ENCODE measurements around the gene COL26A1.

Gene COL26A1

DNA sequence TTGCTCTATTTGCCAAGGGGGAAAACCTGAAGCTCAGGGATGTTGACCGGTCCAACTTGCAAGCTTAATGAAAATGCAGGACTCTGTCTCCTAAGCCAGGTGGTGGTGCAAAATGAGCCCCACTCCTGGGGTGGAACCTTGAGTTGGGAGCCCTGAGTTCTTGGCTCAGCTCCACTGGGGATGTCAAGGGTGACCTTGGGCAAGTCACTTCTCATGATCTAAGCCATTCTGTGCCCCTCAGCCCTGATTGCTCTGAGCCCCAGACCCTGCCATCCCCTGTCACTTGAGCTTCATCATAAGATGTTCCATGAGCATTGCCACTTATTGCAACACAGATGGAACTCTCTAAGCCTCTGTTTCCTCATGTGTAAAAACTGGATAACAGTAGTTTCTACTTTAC, 232.6 kb downstream of the COL26A1 start:
- no peak overlapping the region for H3K18ac ChIP-seq (ENCODE audit: low read length)
- no peaks in the 10 kb centered on the region for H3K79me1 ChIP-seq (ENCODE audit: low read depth, low read length)
- H2BK12ac ChIP-seq (ENCODE audit: low read length) = no peak overlapping the region
- H2BK15ac ChIP-seq (ENCODE audit: low read length) = no peak overlapping the region
- H3K23ac ChIP-seq (ENCODE audit: low read depth, low read length, poor library complexity) = no peak overlapping the region
- H3K14ac ChIP-seq (ENCODE audit: low read length) = no peak overlapping the region
- no peaks in the 10 kb centered on the region for H3K36me3 ChIP-seq (replicated peaks in 1 of 2; ENCODE audit: control insufficient read depth in 2 of 2, insufficient read depth in 2 of 2, low read length in 2 of 2)
- H3K4me1 ChIP-seq (ENCODE audit: control insufficient read depth in 2 of 2, insufficient read depth in 1 of 2, low read depth in 1 of 2, low read length in 2 of 2) = no peaks in the 10 kb centered on the region
- no peak overlapping the region for H4K91ac ChIP-seq (ENCODE audit: low read depth, low read length, poor library complexity)
- H2BK5ac ChIP-seq (ENCODE audit: low read length) = no peak overlapping the region
- no peak overlapping the region for H3K27ac ChIP-seq (replicated peaks; ENCODE audit: low read length)
- no peak overlapping the region for H3K9ac ChIP-seq (ENCODE audit: low read depth, low read length, poor library complexity)
- peaks cover 0 to 3% (median 1%) of the 10 kb centered on the region in 3 experiments for H3K27me3 ChIP-seq (ENCODE audit: control insufficient read depth in 3 of 3, insufficient read depth in 3 of 3, low read depth in 1 of 3, low read length in 3 of 3)
- no peak overlapping the region for H2AK5ac ChIP-seq (ENCODE audit: low read depth, low read length)
- no CpG with 5 or more reads among the region's 1 CpG for WGBS, 2 donors (ENCODE audit: extremely low coverage in 2 of 2, insufficient read length in 2 of 2, insufficient replicate concordance in 1 of 2)
- no peak overlapping the region for H2AFZ ChIP-seq (ENCODE audit: low read length)
- H3K9me3 ChIP-seq (replicated peaks in 1 of 2; ENCODE audit: control insufficient read depth in 2 of 2, insufficient read depth in 1 of 2, low read depth in 1 of 2, low read length in 2 of 2) = no peaks in the 10 kb centered on the region
- no peak for DNase-seq (ENCODE audit: low spot score)
- H3K4me2 ChIP-seq (ENCODE audit: insufficient read depth, low read length, poor library complexity, severe bottlenecking) = no peak overlapping the region
- H3K4ac ChIP-seq (ENCODE audit: low read length) = no peak overlapping the region
- H4K8ac ChIP-seq (ENCODE audit: low read depth, low read length) = no peak overlapping the region
- H3K4me3 ChIP-seq (ENCODE audit: low read length in 2 of 2) = no peak overlapping the region
- no peak overlapping the region for H2BK120ac ChIP-seq (ENCODE audit: low read depth, low read length)

DNA sequence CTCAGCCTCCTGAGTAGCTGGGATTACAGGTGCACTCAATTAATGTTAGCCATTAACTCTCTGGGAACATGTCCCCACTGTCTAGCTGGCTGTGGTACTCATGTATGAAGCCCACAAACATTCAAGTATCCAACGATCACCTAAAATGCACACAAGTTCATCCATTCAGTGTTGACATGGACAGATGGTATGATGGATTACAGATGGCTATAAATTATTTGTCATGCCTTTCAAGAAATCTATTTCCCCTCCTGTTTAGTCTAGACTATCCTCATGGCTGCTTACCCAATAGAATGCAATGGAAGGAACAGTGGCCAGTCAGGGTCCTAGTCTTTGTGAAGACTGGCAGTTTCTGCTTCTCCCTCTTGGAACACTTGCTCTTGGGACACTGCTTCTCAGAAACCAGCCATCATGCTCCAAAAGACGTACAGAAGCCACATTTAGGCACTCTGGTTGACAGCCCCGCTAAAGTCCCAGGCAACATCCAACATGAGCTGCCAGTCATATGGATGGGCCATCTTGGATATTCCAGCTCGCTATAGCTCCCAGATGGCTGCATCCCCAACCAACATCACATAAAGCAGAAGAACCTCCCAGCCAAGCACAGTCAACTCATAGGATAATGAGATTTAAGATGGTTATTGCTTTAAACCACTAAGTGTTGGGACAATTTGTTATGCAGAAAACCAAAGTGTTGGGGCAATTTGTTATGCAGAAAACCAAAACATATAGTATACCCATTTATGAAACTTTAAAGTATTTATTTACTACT, 233.3 kb downstream of the COL26A1 start:
- no peak for DNase-seq (ENCODE audit: low spot score)
- no peak overlapping the region for H2BK15ac ChIP-seq (ENCODE audit: low read length)
- H2BK120ac ChIP-seq (ENCODE audit: low read depth, low read length) = no peak overlapping the region
- no peak overlapping the region for H3K4ac ChIP-seq (ENCODE audit: low read length)
- H4K91ac ChIP-seq (ENCODE audit: low read depth, low read length, poor library complexity) = no peak overlapping the region
- no peak overlapping the region for H2BK12ac ChIP-seq (ENCODE audit: low read length)
- H2AK5ac ChIP-seq (ENCODE audit: low read depth, low read length) = no peak overlapping the region
- H3K36me3 ChIP-seq (replicated peaks in 1 of 2; ENCODE audit: control insufficient read depth in 2 of 2, insufficient read depth in 2 of 2, low read length in 2 of 2) = no peaks in the 10 kb centered on the region
- H3K9ac ChIP-seq (ENCODE audit: low read depth, low read length, poor library complexity) = no peak overlapping the region
- H3K79me1 ChIP-seq (ENCODE audit: low read depth, low read length) = no peaks in the 10 kb centered on the region
- peaks cover 0 to 9% (median 1%) of the 10 kb centered on the region in 3 experiments for H3K27me3 ChIP-seq (ENCODE audit: control insufficient read depth in 3 of 3, insufficient read depth in 3 of 3, low read depth in 1 of 3, low read length in 3 of 3)
- no peaks in the 10 kb centered on the region for H3K4me1 ChIP-seq (ENCODE audit: control insufficient read depth in 2 of 2, insufficient read depth in 1 of 2, low read depth in 1 of 2, low read length in 2 of 2)
- H3K27ac ChIP-seq (replicated peaks; ENCODE audit: low read length) = no peak overlapping the region
- H3K4me3 ChIP-seq (ENCODE audit: low read length in 2 of 2) = no peak overlapping the region
- H3K4me2 ChIP-seq (ENCODE audit: insufficient read depth, low read length, poor library complexity, severe bottlenecking) = no peak overlapping the region
- no peak overlapping the region for H2BK5ac ChIP-seq (ENCODE audit: low read length)
- H4K8ac ChIP-seq (ENCODE audit: low read depth, low read length) = no peak overlapping the region
- H3K23ac ChIP-seq (ENCODE audit: low read depth, low read length, poor library complexity) = no peak overlapping the region
- H3K9me3 ChIP-seq (replicated peaks in 1 of 2; ENCODE audit: control insufficient read depth in 2 of 2, insufficient read depth in 1 of 2, low read depth in 1 of 2, low read length in 2 of 2) = no peaks in the 10 kb centered on the region
- no peak overlapping the region for H2AFZ ChIP-seq (ENCODE audit: low read length)
- no peak overlapping the region for H3K18ac ChIP-seq (ENCODE audit: low read length)
- no peak overlapping the region for H3K14ac ChIP-seq (ENCODE audit: low read length)
- no CpG with 5 or more reads among the region's 4 CpGs for WGBS, 2 donors (ENCODE audit: extremely low coverage in 2 of 2, insufficient read length in 2 of 2, insufficient replicate concordance in 1 of 2)

- Histone ChIP-seq H3K4me1 (ENCODE audit: control insufficient read depth in 2 of 2, insufficient read depth in 1 of 2, low read depth in 1 of 2, low read length in 2 of 2) (no peaks in the 10 kb centered on the region), H3K9ac (ENCODE audit: low read depth, low read length, poor library complexity) (no peak overlapping the region), H3K36me3 (replicated peaks in 1 of 2; ENCODE audit: control insufficient read depth in 2 of 2, insufficient read depth in 2 of 2, low read length in 2 of 2) (no peaks in the 10 kb centered on the region), H2BK120ac (ENCODE audit: low read depth, low read length) (no peak overlapping the region), H3K4me2 (ENCODE audit: insufficient read depth, low read length, poor library complexity, severe bottlenecking) (no peak overlapping the region), H3K18ac (ENCODE audit: low read length) (no peak overlapping the region), H2AK5ac (ENCODE audit: low read depth, low read length) (no peak overlapping the region), H2BK12ac (ENCODE audit: low read length) (no peak overlapping the region), H3K23ac (ENCODE audit: low read depth, low read length, poor library complexity) (no peak overlapping the region), H3K27me3 (ENCODE audit: control insufficient read depth in 3 of 3, insufficient read depth in 3 of 3, low read depth in 1 of 3, low read length in 3 of 3) (peaks cover 0 to 17% (median 1%) of the 10 kb centered on the region in 3 experiments), H2BK15ac (ENCODE audit: low read length) (no peak overlapping the region), H2BK5ac (ENCODE audit: low read length) (no peak overlapping the region), H4K91ac (ENCODE audit: low read depth, low read length, poor library complexity) (no peak overlapping the region), H2AFZ (ENCODE audit: low read length) (no peak overlapping the region), H3K9me3 (replicated peaks in 1 of 2; ENCODE audit: control insufficient read depth in 2 of 2, insufficient read depth in 1 of 2, low read depth in 1 of 2, low read length in 2 of 2) (no peaks in the 10 kb centered on the region), H3K14ac (ENCODE audit: low read length) (no peak overlapping the region), H4K8ac (ENCODE audit: low read depth, low read length) (no peak overlapping the region), H3K79me1 (ENCODE audit: low read depth, low read length) (no peaks in the 10 kb centered on the region), H3K4me3 (ENCODE audit: low read length in 2 of 2) (no peak overlapping the region), H3K4ac (ENCODE audit: low read length) (no peak overlapping the region), H3K27ac (replicated peaks; ENCODE audit: low read length) (no peak overlapping the region)
- no CpG with 5 or more reads among the region's 1 CpG for WGBS, 2 donors (ENCODE audit: extremely low coverage in 2 of 2, insufficient read length in 2 of 2, insufficient replicate concordance in 1 of 2)
- DNase-seq (ENCODE audit: low spot score) = no peak
Measured at GRCh38 chr7:101596898-101597297, 234.2 kb downstream of the COL26A1 start.

GRCh38 chr7:101597941-101598340, 235.3 kb downstream of the COL26A1 start:
- peak overlapping the region; percentile 84 for H2AK5ac ChIP-seq (ENCODE audit: low read depth, low read length)
- H3K23ac ChIP-seq (ENCODE audit: low read depth, low read length, poor library complexity) = no peak overlapping the region
- no peak overlapping the region for H3K14ac ChIP-seq (ENCODE audit: low read length)
- no CpG with 5 or more reads among the region's 6 CpGs for WGBS, 2 donors (ENCODE audit: extremely low coverage in 2 of 2, insufficient read length in 2 of 2, insufficient replicate concordance in 1 of 2)
- no peak overlapping the region for H2BK12ac ChIP-seq (ENCODE audit: low read length)
- H3K4me3 ChIP-seq (ENCODE audit: low read length in 2 of 2) = no peak overlapping the region
- H2AFZ ChIP-seq (ENCODE audit: low read length) = no peak overlapping the region
- no peak overlapping the region for H3K4ac ChIP-seq (ENCODE audit: low read length)
- no peak overlapping the region for H4K91ac ChIP-seq (ENCODE audit: low read depth, low read length, poor library complexity)
- no peak overlapping the region for H3K27ac ChIP-seq (replicated peaks; ENCODE audit: low read length)
- DNase-seq (ENCODE audit: low spot score) = no peak
- H3K9ac ChIP-seq (ENCODE audit: low read depth, low read length, poor library complexity) = no peak overlapping the region
- H2BK15ac ChIP-seq (ENCODE audit: low read length) = no peak overlapping the region
- no peak overlapping the region for H3K4me2 ChIP-seq (ENCODE audit: insufficient read depth, low read length, poor library complexity, severe bottlenecking)
- no peak overlapping the region for H4K8ac ChIP-seq (ENCODE audit: low read depth, low read length)
- no peak overlapping the region for H2BK120ac ChIP-seq (ENCODE audit: low read depth, low read length)
- H3K36me3 ChIP-seq (replicated peaks in 1 of 2; ENCODE audit: control insufficient read depth in 2 of 2, insufficient read depth in 2 of 2, low read length in 2 of 2) = no peaks in the 10 kb centered on the region
- no peak overlapping the region for H2BK5ac ChIP-seq (ENCODE audit: low read length)
- no peak overlapping the region for H3K18ac ChIP-seq (ENCODE audit: low read length)
- H3K4me1 ChIP-seq (ENCODE audit: control insufficient read depth in 2 of 2, insufficient read depth in 1 of 2, low read depth in 1 of 2, low read length in 2 of 2) = peaks cover 0 to 4% of the 10 kb centered on the region in 2 donors
- no peaks in the 10 kb centered on the region for H3K79me1 ChIP-seq (ENCODE audit: low read depth, low read length)
- H3K27me3 ChIP-seq (ENCODE audit: control insufficient read depth in 3 of 3, insufficient read depth in 3 of 3, low read depth in 1 of 3, low read length in 3 of 3) = peaks cover 0 to 17% (median 0%) of the 10 kb centered on the region in 3 experiments
- no peaks in the 10 kb centered on the region for H3K9me3 ChIP-seq (replicated peaks in 1 of 2; ENCODE audit: control insufficient read depth in 2 of 2, insufficient read depth in 1 of 2, low read depth in 1 of 2, low read length in 2 of 2)

Measured in neuronal stem cell (in vitro differentiated cells).